GM04504 (cell line): ENCODE results near the gene BAD.

Experiments used
- DNase-seq: peaks from one replicate; pipeline ENCODE4 v3.0.0-alpha.2; 2012; ENCODE audit warnings: low read depth

The BAD gene

DNA sequence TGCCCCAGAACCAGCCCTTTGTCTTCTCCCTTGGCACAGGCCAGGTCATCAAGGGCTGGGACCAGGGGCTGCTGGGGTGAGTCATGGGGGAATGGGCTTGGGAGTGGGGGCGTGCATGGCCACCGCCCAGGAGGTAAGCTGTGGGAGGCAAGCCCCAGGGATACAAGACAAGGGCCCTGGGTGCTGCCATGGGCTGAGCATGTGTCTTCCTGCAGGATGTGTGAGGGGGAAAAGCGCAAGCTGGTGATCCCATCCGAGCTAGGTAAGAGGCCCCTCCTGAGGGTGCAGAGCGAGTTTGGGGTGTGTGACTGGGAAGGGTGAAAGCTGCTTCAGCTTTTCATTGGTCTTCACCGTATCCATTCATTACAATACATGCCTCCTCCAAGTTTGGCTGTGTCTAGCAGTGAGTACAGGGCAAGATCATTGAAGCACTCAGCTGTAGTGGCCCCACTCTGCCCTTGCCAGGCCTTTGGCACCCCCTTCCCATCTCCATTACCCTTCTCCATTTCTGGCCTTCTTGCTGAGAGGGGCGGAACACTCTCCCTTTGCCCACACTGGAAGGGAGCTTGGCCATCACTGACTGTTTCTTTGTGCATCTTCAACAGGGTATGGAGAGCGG is 41.1 kb downstream of the BAD start:
- no peak for DNase-seq

DNA sequence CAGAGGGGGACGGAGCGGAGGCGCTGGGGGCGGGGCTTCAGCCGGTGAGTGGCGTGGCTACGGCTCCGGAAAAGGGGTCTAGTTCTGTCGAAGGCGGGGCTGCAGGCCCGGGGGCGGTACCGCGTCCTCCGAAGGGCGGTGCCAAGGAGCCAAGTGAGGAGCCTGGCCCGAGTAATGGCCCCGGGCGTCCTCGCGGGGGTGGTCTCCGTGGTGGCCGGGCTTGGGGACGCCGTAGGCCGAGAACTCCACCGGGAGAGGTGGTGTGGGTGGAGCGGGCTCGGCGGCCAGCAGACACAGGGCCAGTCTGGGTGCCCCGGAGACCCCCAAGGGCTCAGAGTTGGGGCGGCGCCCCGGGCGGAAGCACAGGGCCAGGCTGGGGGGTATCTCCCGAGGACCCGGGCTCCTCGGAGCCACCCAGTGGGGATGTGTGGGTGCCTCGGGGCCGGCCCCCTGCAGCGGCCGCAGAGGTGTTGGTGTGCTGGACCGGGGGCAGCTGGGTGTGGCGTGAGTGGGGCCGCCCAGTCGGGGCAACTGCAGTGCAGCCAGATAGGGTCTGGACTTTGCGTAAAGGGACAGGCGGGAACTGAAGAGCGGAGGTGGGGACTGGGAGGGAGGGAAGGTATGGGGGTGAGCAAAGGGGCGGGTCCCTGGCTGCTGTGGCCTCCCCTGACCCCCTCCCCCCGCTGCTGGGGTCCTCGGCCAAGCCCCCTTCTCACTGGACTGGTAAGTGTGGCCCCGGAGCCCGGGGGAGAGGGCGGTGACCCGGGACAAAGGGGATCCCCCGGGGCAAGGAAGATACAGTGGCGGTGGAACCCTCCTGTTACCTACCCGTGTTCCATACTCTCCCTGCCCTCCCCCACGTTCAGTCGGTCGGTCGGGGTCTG is 42.7 kb downstream of the BAD start:
- DNase-seq = no peak

DNA sequence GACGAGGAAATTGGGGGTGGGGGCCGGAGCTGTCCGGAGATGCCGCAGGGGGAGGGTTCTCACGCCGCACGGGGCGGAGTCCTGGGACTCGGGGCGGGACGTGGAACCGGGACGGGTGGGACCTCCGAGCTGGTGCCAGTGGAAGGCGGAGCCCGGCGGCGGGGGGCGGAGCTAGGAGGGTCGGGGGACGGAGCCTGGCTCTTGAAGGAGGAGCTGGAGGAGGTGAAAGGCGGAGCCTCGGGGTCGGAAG is 43.3 kb downstream of the BAD start:
- DNase-seq = peak; percentile 97

- DNase-seq = peak; percentile 95
Measured at GRCh38 chr11:64240435-64241240, 43.8 kb downstream of the BAD start, which contains the start of gene FKBP2. Gene FKBP2, plus strand, starts transcription at chr11:64241095. Its CDS starts 1,293 bp downstream, at chr11:64242388.

GRCh38 chr11:64239662-64240434 is 44.6 kb downstream of the BAD start:
- no peak for DNase-seq

GRCh38 chr11:64238999-64239398 is 45.5 kb downstream of the BAD start:
- no peak for DNase-seq

GRCh38 chr11:64238076-64238475 is 46.4 kb downstream of the BAD start:
- DNase-seq = no peak

GRCh38 chr11:64237484-64237951 is 46.9 kb downstream of the BAD start:
- no peak for DNase-seq

DNA sequence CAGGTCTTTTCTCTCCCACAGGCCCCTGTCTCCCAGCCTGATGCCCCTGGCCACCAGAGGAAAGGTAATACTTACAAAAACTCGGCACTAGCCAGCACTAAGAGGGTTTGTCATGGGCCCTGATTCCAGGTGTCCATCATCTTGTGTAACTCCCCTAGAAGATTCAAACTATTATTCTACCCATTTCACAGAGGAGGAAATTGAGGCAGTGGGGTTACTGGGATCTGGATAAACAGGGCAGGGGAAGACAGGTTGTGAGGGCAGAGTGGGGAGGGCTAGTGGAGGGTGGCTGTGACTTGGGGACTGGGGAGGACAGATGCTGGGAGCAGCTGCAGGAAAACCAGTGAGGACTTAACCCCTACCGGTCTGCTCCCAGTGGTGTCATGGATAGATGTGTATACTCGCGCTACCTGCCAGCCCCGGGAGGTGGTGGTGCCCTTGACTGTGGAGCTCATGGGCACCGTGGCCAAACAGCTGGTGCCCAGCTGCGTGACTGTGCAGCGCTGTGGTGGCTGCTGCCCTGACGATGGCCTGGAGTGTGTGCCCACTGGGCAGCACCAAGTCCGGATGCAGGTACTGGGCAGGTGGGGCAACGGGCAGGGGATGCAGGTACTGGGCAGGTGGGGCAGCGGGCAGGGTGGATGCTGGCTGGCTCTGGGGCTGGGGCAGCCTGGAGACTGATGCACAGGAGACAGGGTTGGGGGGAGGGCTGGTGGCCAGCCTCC is 48.9 kb downstream of the BAD start:
- no peak for DNase-seq

DNA sequence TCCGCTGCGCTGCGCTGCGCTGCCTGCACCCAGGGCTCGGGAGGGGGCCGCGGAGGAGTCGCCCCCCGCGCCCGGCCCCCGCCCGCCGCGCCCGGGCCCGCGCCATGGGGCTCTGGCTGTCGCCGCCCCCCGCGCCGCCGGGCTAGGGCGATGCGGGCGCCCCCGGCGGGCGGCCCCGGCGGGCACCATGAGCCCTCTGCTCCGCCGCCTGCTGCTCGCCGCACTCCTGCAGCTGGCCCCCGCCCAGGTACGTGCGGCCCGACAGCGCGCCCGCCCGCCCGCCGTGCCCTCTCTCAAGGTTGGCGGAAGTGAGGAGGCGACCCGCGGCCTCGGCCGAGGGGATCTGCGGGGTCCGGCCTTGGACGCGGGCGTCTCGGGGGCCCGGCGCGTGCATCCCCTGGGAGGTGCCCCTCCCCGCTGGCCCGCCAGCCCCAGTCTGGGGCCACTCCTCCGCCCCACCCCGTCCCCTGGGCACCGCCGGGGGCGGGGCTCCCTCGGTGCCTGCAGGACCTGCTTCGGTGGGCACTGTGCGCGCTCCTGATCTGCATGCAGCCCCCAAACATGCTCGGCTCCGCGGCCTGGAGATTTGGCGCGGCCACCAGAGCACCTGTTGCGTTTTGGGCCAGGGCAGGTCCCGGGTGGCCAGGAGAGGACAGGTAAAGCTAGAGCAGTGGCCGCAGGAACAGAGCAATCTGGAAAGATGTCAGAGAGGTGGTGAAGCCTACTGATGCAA is 49.7 kb downstream of the BAD start:
- DNase-seq = no peak

GRCh38 chr11:64233913-64234586 is 50.4 kb downstream of the BAD start, which contains the start of gene VEGFB:
Gene VEGFB, plus strand, starts transcription at chr11:64234584. Its CDS starts 250 bp downstream, at chr11:64234834.
- no peak for DNase-seq

DNA sequence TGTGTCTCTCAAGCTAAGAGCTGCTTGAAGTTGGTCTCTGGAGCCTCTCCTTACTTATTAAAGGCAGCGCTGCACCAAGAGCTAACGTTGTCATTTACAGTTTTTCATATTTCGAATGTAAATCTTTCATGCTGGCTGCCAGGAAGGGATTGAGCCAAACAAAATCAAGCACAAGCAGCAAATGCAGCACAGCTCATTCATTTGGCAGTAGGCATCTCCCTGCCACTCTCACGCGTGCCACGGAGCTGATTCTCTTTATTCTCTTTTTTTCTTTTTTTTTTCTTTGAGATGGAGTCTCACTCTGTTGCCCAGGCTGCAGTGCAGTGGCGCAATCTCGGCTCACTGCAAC is 51.5 kb downstream of the BAD start:
- no peak for DNase-seq

GRCh38 chr11:64232182-64232966 is 52.1 kb downstream of the BAD start:
- DNase-seq = no peak

DNA sequence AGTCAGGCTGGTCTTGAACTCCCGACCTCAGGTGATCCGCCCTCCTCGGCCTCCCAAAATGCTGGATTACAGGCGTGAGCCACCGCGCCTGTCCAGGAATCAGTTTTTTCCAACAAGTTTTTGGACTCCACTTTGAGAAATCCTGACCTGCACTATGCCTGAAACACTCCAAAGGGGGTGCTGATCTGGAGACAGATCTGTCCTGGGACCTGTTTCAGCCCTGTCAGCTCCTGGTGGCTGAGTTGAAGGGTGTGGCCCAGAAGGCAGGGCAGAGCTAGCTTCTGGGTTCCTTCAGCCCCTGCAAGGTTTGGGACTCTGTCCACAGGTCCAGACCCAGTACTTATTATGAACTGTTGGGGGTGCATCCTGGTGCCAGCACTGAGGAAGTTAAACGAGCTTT is 52.9 kb downstream of the BAD start:
- no peak for DNase-seq

DNA sequence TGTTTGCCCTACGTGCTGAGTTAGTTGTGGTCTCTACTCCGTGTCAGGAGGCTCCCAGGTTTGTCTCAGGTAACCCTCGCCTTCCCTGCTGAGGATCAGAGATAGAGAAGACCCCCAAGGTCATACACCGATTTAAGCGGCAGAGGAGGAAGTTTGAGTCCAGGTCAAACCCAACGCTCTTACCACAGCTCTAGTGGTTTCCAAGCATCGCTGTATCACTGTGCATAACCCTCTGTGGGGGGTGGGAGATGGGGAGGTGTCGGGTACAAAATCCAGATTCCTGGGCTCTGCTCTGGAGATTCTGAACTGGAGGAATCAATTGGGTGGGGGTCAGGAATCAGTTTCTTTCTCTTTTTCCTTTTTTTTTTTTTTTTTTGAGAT is 53.5 kb downstream of the BAD start:
- no peak for DNase-seq

- DNase-seq = no peak
Measured at GRCh38 chr11:64230171-64230984, 54.1 kb downstream of the BAD start, which contains the start of gene DNAJC4. Gene DNAJC4, plus strand, starts transcription at chr11:64230548. Its CDS starts 307 bp downstream, at chr11:64230855.

GRCh38 chr11:64229744-64230170 is 54.7 kb downstream of the BAD start:
- DNase-seq = no peak

DNA sequence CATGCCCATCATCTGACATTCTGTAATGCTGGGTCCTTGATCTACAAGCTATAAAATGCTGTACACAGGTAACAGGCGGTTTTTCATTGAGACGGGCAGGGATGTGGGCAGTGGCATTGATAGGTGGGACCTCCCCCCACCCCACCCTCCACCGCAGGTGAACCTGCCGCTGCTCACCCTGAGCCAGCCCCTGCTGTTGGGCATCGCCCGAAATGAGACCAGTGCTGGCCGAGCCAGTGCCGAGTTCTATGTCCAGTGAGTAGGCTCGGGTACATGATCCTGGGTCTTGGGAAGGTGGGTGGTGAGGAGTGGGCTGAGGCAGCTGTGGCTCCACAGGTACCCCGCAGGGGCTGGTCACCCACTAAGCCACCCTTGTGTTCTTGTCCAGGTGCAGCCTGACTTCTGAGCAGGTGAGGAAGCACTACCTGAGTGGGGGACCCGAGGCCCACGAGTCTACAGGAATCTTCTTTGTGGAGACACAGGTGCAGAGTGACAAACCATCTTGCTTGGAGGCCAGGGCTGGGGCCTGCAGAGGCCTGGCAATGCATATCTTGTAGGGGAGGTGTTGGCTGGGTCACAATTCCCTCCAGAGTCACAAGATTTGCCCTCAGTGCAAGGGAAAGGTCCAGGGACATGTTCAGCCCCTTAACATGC is 55.2 kb downstream of the BAD start:
- DNase-seq = no peak
